ENCODE measurements around the gene LDLRAP1.
A peak's percentile ranks its signal among the peaks of the same experiment; 100 is the strongest.
"Not testable (repeated sequence)": the region's sequence is repeated elsewhere in the genome, so short reads cannot be mapped to it uniquely, and the experiment has no call there.

LDLRAP1 gene, protein sequence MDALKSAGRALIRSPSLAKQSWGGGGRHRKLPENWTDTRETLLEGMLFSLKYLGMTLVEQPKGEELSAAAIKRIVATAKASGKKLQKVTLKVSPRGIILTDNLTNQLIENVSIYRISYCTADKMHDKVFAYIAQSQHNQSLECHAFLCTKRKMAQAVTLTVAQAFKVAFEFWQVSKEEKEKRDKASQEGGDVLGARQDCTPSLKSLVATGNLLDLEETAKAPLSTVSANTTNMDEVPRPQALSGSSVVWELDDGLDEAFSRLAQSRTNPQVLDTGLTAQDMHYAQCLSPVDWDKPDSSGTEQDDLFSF

DNA sequence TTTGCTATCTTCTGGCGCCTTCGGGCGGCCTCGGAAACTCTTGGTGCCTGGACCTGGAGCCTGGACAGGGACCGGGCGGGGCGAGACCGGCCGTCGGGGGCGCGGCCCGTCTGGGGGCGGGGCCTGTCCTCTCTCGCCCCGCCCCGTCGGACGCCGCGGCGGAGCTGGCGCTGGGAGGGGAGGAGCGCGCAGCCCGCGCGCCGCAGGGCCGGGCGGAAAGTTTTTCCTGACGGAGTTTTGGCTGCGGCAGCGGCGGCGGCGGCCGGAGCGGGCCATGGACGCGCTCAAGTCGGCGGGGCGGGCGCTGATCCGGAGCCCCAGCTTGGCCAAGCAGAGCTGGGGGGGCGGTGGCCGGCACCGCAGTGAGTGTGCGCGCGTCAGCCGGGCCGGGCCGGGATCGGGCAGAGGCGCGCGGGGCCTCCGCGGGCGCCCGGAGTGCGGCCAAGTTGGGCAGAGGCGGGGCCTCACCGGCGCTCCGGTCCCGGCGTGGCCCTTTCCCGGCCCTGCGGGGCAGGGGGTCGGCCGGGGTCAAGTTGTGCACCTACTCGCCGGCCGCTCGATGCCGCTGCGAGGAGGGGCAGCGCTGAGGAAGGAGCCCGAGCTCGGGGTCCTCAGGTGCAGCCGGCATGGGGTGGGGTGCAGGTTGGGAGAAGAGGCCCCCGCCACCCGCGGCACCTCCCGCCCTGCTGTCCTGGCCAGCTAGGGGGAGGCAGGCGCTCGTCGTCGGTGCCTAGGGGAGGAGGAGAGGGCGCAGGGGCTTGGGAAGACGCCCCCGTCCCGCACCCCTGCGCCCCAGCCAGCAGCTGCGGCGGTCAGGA, at the start of gene LDLRAP1:
Gene LDLRAP1, plus strand, starts transcription at position 182 of the 818 bp plus-strand sequence. Its CDS starts 93 bp downstream, at position 275.
- peak; percentile 48 for DNase-seq

DNA sequence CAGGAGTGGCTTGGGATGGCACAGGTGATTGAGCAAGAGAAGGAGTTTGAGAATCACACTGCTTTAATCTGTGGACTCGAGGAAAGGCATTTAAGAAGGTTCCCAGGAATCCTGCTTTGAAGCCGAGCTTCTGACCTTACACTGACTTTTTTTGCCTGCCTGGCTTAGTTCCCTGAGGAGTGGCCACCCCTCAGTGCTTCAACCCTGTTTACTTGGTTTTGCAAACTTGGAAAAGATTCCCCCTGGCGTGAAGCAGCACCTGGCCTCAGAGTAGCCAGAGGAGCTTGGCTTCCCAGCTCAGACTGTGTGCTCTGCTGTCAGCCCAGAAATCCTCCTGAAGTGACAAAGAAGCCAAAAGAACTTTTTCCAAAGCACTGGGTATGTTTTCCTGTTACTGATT, 48.5 kb upstream of the LDLRAP1 start:
- DNase-seq: no peak

DNA sequence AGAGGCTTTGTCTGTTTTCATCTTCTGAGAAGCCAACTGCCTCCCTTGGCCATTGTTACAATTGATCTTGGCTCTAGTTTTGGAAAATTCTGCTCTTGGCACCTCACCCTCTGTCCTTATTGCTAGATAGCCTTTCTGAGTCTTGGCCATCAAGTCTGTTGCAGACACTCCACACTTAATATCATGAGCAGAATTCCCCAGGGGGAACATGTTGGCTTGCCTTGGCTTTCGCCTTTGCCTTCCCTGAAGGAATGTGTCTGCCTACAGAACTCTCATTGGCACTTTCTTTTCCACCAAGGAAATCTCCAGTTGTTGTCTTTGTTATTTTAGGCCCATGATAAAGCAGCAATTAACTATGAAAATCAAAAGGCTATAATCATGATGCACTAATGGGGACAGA, 42.7 kb upstream of the LDLRAP1 start:
- no peak for DNase-seq

DNA sequence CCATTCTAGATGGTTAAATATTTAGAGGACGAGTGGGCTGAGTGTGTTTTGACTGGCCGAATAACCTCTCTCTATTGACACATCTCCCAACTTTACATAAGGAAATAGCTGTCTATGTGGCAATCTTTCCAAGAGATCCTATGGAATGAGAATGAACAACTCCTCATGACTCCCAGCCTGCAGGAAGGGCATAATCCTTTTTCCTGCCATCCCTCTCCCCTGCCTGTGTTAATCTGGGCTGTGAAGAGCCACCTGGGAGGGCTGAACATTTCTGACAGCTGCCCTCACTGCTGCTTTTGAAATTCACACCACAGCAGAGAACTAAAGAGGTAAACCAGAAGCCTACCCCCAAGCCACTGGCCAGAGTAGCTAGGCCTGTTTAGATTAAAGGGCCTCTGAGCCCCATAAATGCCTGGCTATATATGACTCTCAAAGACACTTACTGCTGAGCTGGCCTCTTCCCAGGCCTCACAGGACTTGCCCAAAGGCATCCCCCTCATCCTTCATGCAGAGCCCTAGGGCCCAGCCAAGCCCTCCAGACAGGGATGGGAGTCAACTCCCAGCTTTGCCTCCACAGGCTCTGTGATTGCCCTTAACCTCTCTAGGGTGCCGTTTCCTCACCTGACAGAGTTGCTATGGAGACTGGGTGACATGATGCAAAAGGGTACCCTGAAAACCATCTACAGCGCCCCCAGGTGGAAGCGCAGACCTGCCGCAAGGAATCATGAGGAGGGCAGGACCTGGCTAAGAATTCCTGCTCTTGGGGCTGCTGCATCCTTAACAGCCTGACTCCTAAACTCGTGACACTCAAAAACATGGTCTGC, 42.0 kb upstream of the LDLRAP1 start:
- DNase-seq: no peak

DNA sequence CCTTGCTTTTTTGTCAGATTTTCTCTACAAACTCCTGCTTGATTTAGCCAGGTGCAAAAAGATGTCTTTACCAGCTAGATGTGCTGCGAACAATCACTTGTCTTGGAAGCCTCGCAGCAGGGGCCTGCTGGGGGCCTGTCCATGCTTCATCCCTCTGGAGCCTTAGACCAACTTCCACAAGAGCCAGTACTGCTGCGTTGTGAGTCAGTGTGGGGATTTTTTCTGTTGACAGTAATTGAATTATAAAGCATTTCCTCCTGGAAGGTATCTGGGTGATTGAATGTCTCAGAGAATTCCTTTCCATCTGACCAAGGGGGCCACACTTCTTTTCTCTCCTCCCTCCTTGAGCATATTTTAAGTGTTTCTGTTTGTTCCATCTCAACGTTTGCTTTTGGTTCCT, 40.4 kb upstream of the LDLRAP1 start:
- DNase-seq: no peak

DNA sequence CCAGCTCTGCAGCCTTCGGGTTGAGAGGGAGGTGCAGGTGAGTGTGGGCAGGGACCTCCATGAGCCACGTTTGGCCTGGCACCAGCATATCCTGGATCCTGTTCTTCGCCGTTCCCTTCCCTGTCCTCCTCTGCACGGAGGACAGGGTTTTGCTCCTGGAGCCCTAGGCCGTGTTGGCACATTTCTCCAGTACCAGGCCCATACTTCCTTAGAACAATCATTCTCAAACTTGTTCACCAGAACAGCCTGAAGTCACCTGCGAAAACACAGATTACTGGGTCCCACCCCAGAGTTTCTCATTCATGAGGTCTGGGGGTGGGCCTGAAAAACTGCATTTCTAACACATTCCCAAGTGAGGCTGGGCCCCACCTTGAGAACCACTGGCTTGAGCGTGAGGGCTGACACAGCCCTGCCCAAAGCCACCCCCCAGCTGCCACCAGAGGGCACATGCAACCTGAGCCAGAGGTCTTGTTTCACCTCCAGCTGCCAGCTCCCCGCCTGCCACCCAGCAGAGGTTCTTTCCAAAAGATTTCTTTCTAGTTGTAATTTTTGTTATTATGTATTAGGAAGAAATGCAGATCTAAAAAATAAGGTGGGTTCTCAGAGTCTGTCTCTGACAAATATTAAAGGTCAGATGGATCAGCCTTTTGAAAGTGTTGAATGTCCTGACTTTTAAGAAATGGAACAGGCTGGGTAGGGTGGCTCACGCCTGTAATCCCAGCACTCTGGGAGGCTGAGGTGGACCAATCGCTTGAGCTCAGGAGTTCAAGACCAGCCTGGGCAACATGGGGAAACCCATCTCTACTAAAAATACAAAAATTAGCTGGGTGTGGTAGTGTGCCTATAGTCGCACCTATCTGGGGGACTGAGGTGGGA, 39.6 kb upstream of the LDLRAP1 start:
- peak; percentile 25 for DNase-seq

DNA sequence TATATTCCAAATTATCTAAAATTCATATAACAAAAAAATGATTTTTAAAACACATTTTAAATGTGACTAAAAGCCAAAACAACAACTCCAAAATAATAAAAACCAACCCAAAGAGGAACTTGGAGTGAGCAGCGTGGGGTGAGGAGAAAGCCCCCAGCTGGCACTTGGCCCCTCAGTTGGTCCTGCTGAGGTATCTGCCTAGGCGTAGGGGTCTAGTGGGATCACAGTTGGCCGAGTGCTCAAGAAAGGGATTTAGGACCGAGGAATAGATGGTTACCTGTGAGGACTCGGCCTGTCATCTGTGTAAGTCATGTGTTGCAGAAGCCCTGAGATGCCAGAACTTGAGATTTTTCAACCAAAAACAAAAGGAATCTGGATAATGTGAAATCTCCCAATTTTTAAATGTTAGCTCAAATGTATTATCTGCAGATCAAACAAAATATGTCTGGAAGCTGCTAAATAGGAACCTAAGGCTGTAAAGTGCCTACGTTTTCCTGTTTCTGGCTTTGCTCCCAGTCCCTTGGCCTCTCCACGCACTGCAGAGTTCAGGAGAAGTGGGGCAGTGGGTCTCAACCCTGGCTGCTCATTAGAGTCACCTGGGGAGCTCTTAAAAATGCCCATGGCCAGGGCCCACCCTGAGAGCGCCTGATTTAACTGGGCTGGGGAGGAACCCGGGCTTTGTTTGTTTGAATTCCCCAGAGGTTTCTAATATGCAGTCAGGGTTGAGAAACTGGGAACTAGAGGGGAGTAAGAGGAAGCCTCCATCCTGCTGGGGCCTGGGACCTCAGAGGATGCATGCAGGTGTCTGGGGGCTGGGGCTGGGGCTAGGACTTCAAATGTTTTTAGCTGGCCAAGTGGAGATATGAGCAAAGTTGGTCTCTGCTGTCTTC, 38.5 kb upstream of the LDLRAP1 start:
- DNase-seq: peak; percentile 38

DNA sequence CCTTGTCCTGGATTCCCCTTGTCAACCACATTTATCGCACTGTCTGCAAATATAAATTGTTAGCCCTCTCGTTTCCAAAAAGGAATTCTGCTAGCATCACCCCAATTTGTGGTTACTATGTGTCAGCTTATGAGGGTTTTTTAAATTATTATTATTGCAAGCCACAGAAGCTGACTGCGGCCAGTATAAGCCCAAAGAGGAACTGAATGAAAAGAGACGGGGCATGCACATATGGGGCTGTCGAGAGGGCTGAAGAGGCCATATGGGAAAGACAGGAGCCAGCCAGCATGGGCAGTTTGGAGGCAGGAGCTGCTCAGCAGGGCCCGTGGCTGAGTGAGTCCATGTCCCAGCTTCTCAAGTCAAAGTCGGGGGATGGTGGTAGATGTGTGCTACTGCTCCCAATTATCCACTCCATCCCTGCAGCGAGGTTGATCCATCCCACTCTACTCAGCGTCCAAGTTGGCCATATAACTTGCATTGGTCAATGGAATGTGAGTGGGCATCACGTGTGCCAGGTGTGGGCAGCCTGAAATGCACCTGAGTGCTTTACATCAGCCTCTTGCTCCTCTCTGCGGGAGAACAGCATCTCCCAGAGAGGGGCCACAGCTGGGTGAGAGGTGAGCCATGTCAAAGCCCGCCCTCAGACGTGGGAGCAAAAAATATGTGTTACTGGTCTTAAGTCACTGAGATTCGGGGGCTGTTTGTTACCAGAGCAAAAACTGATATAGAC, 37.6 kb upstream of the LDLRAP1 start:
- DNase-seq: peak; percentile 73

DNA sequence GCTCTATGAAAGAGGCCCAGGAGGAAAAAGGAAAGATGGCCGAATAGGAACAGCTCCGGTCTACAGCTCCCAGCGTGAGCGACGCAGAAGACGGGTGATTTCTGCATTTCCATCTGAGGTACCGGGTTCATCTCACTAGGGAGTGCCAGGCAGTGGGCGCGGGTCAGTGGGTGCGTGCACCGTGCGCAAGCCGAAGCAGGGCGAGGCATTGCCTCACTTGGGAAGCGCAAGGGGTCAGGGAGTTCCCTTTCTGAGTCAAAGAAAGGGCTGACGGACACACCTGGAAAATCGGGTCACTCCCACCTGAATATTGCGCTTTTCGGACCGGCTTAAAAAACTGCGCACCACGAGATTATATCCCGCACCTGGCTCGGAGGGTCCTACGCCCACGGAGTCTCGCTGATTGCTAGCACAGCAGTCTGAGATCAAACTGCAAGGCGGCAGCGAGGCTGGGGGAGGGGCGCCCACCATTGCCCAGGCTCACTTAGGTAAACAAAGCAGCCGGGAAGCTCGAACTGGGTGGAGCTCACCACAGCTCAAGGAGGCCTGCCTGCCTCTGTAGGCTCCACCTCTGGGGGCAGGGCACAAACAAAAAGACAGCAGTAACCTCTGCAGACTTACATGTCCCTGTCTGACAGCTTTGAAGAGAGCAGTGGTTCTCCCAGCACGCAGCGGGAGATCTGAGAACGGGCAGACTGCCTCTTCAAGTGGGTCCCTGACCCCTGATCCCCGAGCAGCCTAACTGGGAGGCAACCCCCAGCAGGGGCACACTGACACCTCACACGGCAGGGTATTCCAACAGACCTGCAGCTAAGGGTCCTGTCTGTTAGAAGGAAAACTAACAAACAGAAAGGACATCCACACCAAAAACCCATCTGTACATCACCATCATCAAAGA, 36.6 kb upstream of the LDLRAP1 start:
- DNase-seq: not testable (repeated sequence)

DNA sequence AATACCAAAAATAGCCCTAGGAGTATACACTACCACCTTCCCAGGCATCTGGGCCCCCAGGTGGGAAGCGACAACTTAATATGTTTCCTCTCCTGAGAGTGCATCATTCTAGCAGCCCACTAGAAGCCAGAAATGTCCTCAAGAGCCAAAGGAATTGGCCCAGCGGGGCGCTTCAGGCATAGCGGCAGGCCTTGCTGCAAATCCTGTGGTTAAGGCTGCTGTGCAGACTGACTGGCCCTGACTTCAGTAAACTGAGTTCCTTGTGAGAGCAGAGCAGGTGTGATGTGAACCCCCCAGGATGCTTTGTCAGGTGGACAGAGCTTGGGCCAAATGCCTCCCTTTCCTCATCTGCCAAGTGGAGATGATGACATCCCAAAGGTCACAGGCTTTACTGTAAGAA, 29.7 kb upstream of the LDLRAP1 start:
- no peak for DNase-seq

DNA sequence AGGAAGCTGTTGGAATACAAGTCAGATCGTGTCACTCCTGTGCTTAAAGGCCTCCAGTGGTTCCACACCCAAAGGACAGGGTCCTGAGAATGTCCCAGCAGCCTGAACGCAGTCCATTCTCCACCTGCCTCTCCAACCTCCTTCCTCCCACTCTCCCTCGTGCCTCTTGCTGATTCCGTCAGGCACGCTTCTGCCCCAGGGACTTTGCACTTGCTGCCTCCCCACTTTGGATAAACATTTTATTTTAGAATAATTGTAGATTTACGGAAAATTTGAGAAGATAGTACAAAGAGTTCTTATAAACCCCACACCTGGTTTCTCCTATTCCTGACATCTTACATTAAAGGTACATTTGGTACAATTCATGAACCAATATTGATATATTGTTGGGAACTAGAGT, 28.4 kb upstream of the LDLRAP1 start:
- no peak for DNase-seq

DNA sequence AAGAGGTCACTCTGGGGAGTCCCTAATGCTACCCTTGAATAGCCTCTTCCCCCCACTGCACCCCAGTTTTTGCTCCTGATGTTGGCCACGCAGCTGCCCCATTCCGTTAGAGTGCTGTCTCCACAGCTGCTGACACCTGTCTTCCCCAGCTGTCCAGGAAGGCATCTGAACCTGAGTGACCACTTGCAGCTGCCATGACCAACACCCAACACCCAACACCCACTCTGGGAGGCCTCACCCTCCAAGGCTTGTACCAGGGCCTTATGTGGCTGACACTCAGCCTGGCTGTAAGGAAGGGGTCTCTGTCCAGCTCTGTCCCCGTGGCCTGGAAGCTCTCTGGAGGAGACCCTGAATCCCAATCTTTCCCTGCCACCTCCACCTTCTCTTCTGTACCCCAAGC, 26.7 kb upstream of the LDLRAP1 start:
- no peak for DNase-seq

DNA sequence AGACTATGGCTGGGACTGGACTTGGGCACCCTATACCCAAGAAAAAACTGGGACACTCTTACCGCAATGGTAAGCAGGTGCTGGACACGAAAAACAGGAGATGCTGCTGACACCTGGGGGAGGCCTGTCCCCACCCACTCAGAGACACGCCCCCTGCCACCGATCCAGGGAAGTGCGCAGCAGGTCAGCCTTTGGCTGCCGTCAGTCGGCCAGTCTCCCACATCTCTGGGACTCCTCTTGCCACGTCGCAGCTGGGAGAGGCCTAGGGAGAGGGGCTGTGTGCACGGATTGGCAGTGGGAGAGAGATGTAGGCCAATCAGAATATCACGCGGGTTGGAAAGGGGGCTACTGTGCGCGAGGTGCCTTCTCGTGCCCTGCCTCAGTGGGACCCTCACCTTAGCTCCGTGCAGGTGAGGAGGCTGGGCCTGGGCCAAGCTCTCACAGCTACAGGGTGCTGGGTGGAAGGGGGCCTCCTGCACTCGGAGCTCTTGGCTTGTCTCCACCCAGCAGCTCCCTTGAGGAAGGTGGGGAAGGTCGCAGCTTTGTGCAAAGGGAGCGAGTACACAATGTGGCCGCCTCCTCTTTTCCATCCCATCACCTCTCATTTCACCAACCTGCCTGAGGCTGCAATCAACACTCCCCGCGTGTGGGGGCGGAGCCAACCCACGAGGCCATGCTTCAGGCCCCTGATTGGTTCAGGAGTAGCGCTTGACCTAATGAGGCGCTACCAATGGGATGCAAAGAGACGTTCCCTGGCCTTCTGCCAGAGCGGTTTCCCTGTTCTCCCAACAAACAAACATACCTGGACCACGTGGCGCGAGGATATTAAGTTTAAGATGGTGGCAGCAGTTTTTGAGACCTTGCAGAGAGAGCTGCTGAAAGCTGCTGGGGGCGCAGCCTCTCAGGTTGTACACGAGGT, 25.7 kb upstream of the LDLRAP1 start:
- no peak for DNase-seq

DNA sequence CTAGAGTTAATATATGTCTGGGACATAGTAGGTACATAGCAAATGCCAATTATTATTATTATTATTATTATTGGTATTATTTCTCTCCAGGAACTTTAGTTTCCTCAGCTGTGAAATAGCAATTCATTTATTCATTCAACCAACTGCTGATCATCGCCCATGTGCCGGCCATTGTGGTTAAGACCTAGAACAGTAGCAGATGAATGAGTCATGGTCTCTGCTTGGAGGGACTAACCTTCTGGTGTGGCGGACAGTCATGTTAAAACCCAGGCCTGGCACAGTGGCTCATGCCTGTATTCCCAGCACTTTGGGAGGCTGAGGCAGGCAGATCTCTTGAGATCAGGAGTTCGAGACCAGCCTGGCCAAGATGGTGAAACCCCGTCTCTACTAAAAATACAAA, 23.8 kb upstream of the LDLRAP1 start:
- peak; percentile 72 for DNase-seq

DNA sequence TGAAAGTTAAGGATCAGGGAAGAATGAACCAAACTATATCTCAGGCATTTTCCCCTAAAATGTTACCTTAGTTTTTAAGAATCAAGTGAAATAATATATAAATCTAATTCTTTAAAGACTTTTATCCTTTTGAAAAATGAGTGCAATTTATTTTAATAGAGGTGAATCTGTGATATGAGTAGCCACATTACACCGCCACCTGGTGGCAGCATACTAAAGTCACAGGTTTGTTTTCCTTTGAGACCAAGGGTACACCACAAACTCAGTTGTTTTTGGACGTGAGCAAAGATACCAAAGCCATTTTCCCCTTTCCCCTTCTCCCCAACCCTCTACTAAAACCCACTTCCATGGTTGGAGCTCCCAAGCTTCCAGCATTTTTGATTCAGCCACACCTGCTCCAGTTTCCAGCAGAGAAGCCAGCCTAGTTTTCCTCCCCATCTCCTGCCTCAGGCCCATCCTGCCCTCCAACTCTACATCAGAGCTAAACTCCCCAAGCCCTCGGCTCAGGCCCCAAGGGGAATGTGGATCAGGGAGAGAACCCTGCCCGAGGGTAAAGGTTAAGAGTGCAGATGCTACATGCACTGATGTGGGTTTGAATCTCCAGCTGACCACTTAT, 22.9 kb upstream of the LDLRAP1 start:
- DNase-seq: peak; percentile 42

DNA sequence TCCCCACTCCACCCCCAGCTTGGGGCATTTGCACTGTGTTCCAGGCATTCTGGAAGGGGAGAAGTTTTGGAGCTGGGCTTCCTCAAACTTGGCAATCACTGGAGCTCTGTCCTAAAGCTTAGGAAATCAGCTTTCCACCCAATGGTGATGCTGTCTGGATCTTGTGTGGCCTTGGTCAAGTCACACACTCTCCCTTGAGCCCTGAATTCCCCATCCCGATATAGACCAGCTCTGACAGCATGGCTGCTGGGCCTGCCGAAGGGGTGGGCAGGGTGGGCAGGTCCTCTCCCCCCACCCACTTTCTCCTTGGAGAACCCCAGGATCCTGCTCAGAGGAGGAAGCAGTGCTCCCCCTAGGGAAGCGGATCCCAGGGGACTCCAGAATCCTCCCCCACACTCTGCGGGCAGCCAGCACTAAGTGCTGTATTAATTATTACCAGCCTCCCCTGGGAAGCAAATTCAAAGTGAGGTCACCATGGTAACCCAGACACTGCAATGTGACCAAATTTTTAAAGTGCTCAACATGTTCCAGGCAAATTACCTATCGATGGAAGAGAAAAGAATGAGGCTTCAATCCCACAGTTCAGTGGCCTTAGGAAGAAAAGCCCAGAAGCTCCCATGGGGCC, 21.3 kb upstream of the LDLRAP1 start:
- DNase-seq: no peak

DNA sequence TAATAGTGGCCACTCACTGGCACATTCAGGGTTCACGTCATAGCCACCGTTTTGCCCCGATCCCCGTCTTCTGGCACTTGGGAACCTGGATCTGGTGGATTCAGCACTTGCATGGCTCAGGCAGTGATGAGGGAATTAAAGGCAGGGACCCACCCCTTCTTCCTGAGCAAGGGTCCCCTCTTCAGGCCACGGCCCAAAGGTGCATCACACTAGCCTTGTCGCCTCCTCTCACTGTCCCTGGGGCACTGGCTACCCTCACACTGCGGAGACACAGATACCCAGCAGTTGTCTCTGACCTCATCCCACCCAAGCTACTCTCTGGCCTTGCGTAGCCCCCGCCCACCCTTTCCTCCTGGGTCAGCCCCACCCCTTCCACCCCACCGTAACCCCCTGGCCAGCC, 19.9 kb upstream of the LDLRAP1 start:
- DNase-seq: no peak

Measured in MV-4-11 (cell line).